ENCODE results near the gene CHSY3.

Gene CHSY3

GRCh38 chr5:130052752-130053151 is 148.5 kb downstream of the CHSY3 start:
- Histone ChIP-seq H3K9ac (ENCODE audit: low read length in 2 of 2) (no peak overlapping the region), H3K4me3 (ENCODE audit: low read length in 2 of 2) (no peak overlapping the region), H3K4me1 (ENCODE audit: control insufficient read depth, insufficient read depth, low read length) (no peaks in the 10 kb centered on the region), H3K27ac (ENCODE audit: low read length) (no peak overlapping the region), H3K27me3 (ENCODE audit: control insufficient read depth in 1 of 2, insufficient read depth in 2 of 2, low read length in 2 of 2) (no peaks in the 10 kb centered on the region), H3K9me3 (ENCODE audit: control insufficient read depth in 2 of 2, low read length in 2 of 2) (no peaks in the 10 kb centered on the region), H3K36me3 (ENCODE audit: control insufficient read depth in 2 of 2, insufficient read depth in 2 of 2, low read length in 2 of 2) (no peaks in the 10 kb centered on the region)

GRCh38 chr5:130055572-130055971 is 151.3 kb downstream of the CHSY3 start:
- Histone ChIP-seq H3K4me3 (ENCODE audit: low read length in 2 of 2) (no peak overlapping the region), H3K36me3 (ENCODE audit: control insufficient read depth in 2 of 2, insufficient read depth in 2 of 2, low read length in 2 of 2) (no peaks in the 10 kb centered on the region), H3K4me1 (ENCODE audit: control insufficient read depth, insufficient read depth, low read length) (no peaks in the 10 kb centered on the region), H3K9me3 (ENCODE audit: control insufficient read depth in 2 of 2, low read length in 2 of 2) (no peaks in the 10 kb centered on the region), H3K9ac (ENCODE audit: low read length in 2 of 2) (no peak overlapping the region), H3K27me3 (ENCODE audit: control insufficient read depth in 1 of 2, insufficient read depth in 2 of 2, low read length in 2 of 2) (no peaks in the 10 kb centered on the region), H3K27ac (ENCODE audit: low read length) (no peak overlapping the region)

GRCh38 chr5:130061746-130062145 is 157.5 kb downstream of the CHSY3 start:
- Histone ChIP-seq H3K27ac (ENCODE audit: low read length) (no peak overlapping the region), H3K9ac (ENCODE audit: low read length in 2 of 2) (no peak overlapping the region), H3K9me3 (ENCODE audit: control insufficient read depth in 2 of 2, low read length in 2 of 2) (no peaks in the 10 kb centered on the region), H3K27me3 (ENCODE audit: control insufficient read depth in 1 of 2, insufficient read depth in 2 of 2, low read length in 2 of 2) (no peaks in the 10 kb centered on the region), H3K36me3 (ENCODE audit: control insufficient read depth in 2 of 2, insufficient read depth in 2 of 2, low read length in 2 of 2) (no peaks in the 10 kb centered on the region), H3K4me3 (ENCODE audit: low read length in 2 of 2) (no peak overlapping the region), H3K4me1 (ENCODE audit: control insufficient read depth, insufficient read depth, low read length) (no peaks in the 10 kb centered on the region)

- Histone ChIP-seq H3K9me3 (ENCODE audit: control insufficient read depth in 2 of 2, low read length in 2 of 2) (no peaks in the 10 kb centered on the region), H3K36me3 (ENCODE audit: control insufficient read depth in 2 of 2, insufficient read depth in 2 of 2, low read length in 2 of 2) (no peaks in the 10 kb centered on the region), H3K9ac (ENCODE audit: low read length in 2 of 2) (no peak overlapping the region), H3K27me3 (ENCODE audit: control insufficient read depth in 1 of 2, insufficient read depth in 2 of 2, low read length in 2 of 2) (no peaks in the 10 kb centered on the region), H3K4me1 (ENCODE audit: control insufficient read depth, insufficient read depth, low read length) (no peaks in the 10 kb centered on the region), H3K4me3 (ENCODE audit: low read length in 2 of 2) (no peak overlapping the region), H3K27ac (ENCODE audit: low read length) (no peak overlapping the region)
These were observed 159.3 kb downstream of the CHSY3 start for GRCh38 chr5:130063603-130064002.

- H3K27ac ChIP-seq (ENCODE audit: low read length): no peak overlapping the region
- H3K9me3 ChIP-seq (ENCODE audit: control insufficient read depth in 2 of 2, low read length in 2 of 2): no peaks in the 10 kb centered on the region
- H3K4me1 ChIP-seq (ENCODE audit: control insufficient read depth, insufficient read depth, low read length): no peaks in the 10 kb centered on the region
- no peaks in the 10 kb centered on the region for H3K27me3 ChIP-seq (ENCODE audit: control insufficient read depth in 1 of 2, insufficient read depth in 2 of 2, low read length in 2 of 2)
- H3K9ac ChIP-seq (ENCODE audit: low read length in 2 of 2): no peak overlapping the region
- H3K4me3 ChIP-seq (ENCODE audit: low read length in 2 of 2): no peak overlapping the region
- H3K36me3 ChIP-seq (ENCODE audit: control insufficient read depth in 2 of 2, insufficient read depth in 2 of 2, low read length in 2 of 2): no peaks in the 10 kb centered on the region
These were observed 160.2 kb downstream of the CHSY3 start for GRCh38 chr5:130064484-130064883.

- H3K4me3 ChIP-seq (ENCODE audit: low read length in 2 of 2): no peak overlapping the region
- no peaks in the 10 kb centered on the region for H3K36me3 ChIP-seq (ENCODE audit: control insufficient read depth in 2 of 2, insufficient read depth in 2 of 2, low read length in 2 of 2)
- H3K9me3 ChIP-seq (ENCODE audit: control insufficient read depth in 2 of 2, low read length in 2 of 2): no peaks in the 10 kb centered on the region
- H3K4me1 ChIP-seq (ENCODE audit: control insufficient read depth, insufficient read depth, low read length): no peaks in the 10 kb centered on the region
- H3K9ac ChIP-seq (ENCODE audit: low read length in 2 of 2): no peak overlapping the region
- no peak overlapping the region for H3K27ac ChIP-seq (ENCODE audit: low read length)
- H3K27me3 ChIP-seq (ENCODE audit: control insufficient read depth in 1 of 2, insufficient read depth in 2 of 2, low read length in 2 of 2): no peaks in the 10 kb centered on the region
These were observed 161.4 kb downstream of the CHSY3 start for GRCh38 chr5:130065617-130066016.

GRCh38 chr5:130066644-130067043 is 162.4 kb downstream of the CHSY3 start:
- Histone ChIP-seq H3K4me1 (ENCODE audit: control insufficient read depth, insufficient read depth, low read length) (no peaks in the 10 kb centered on the region), H3K27ac (ENCODE audit: low read length) (peak overlapping the region; percentile 18), H3K36me3 (ENCODE audit: control insufficient read depth in 2 of 2, insufficient read depth in 2 of 2, low read length in 2 of 2) (no peaks in the 10 kb centered on the region), H3K9me3 (ENCODE audit: control insufficient read depth in 2 of 2, low read length in 2 of 2) (no peaks in the 10 kb centered on the region), H3K4me3 (ENCODE audit: low read length in 2 of 2) (no peak overlapping the region), H3K27me3 (ENCODE audit: control insufficient read depth in 1 of 2, insufficient read depth in 2 of 2, low read length in 2 of 2) (no peaks in the 10 kb centered on the region), H3K9ac (ENCODE audit: low read length in 2 of 2) (no peak overlapping the region)

- Histone ChIP-seq H3K27ac (ENCODE audit: low read length) (peak overlapping the region; percentile 18), H3K36me3 (ENCODE audit: control insufficient read depth in 2 of 2, insufficient read depth in 2 of 2, low read length in 2 of 2) (no peaks in the 10 kb centered on the region), H3K9ac (ENCODE audit: low read length in 2 of 2) (no peak overlapping the region), H3K27me3 (ENCODE audit: control insufficient read depth in 1 of 2, insufficient read depth in 2 of 2, low read length in 2 of 2) (no peaks in the 10 kb centered on the region), H3K4me1 (ENCODE audit: control insufficient read depth, insufficient read depth, low read length) (no peaks in the 10 kb centered on the region), H3K9me3 (ENCODE audit: control insufficient read depth in 2 of 2, low read length in 2 of 2) (no peaks in the 10 kb centered on the region), H3K4me3 (ENCODE audit: low read length in 2 of 2) (no peak overlapping the region)
These were observed 163.1 kb downstream of the CHSY3 start for GRCh38 chr5:130067364-130067763.

- H3K9me3 ChIP-seq (ENCODE audit: control insufficient read depth in 2 of 2, low read length in 2 of 2): no peaks in the 10 kb centered on the region
- H3K4me3 ChIP-seq (ENCODE audit: low read length in 2 of 2): no peak overlapping the region
- H3K27ac ChIP-seq (ENCODE audit: low read length): no peak overlapping the region
- H3K4me1 ChIP-seq (ENCODE audit: control insufficient read depth, insufficient read depth, low read length): no peaks in the 10 kb centered on the region
- H3K36me3 ChIP-seq (ENCODE audit: control insufficient read depth in 2 of 2, insufficient read depth in 2 of 2, low read length in 2 of 2): no peaks in the 10 kb centered on the region
- no peak overlapping the region for H3K9ac ChIP-seq (ENCODE audit: low read length in 2 of 2)
- H3K27me3 ChIP-seq (ENCODE audit: control insufficient read depth in 1 of 2, insufficient read depth in 2 of 2, low read length in 2 of 2): no peaks in the 10 kb centered on the region
These were observed 163.8 kb downstream of the CHSY3 start for GRCh38 chr5:130068101-130068500.

- Histone ChIP-seq H3K27ac (ENCODE audit: low read length) (no peak overlapping the region), H3K4me1 (ENCODE audit: control insufficient read depth, insufficient read depth, low read length) (no peaks in the 10 kb centered on the region), H3K4me3 (ENCODE audit: low read length in 2 of 2) (no peak overlapping the region), H3K9me3 (ENCODE audit: control insufficient read depth in 2 of 2, low read length in 2 of 2) (no peaks in the 10 kb centered on the region), H3K36me3 (ENCODE audit: control insufficient read depth in 2 of 2, insufficient read depth in 2 of 2, low read length in 2 of 2) (no peaks in the 10 kb centered on the region), H3K9ac (ENCODE audit: low read length in 2 of 2) (no peak overlapping the region), H3K27me3 (ENCODE audit: control insufficient read depth in 1 of 2, insufficient read depth in 2 of 2, low read length in 2 of 2) (no peaks in the 10 kb centered on the region)
These were observed 164.7 kb downstream of the CHSY3 start for GRCh38 chr5:130068988-130069387.

- H3K9ac ChIP-seq (ENCODE audit: low read length in 2 of 2): no peak overlapping the region
- H3K27ac ChIP-seq (ENCODE audit: low read length): no peak overlapping the region
- no peaks in the 10 kb centered on the region for H3K36me3 ChIP-seq (ENCODE audit: control insufficient read depth in 2 of 2, insufficient read depth in 2 of 2, low read length in 2 of 2)
- H3K4me3 ChIP-seq (ENCODE audit: low read length in 2 of 2): no peak overlapping the region
- no peaks in the 10 kb centered on the region for H3K4me1 ChIP-seq (ENCODE audit: control insufficient read depth, insufficient read depth, low read length)
- no peaks in the 10 kb centered on the region for H3K9me3 ChIP-seq (ENCODE audit: control insufficient read depth in 2 of 2, low read length in 2 of 2)
- no peaks in the 10 kb centered on the region for H3K27me3 ChIP-seq (ENCODE audit: control insufficient read depth in 1 of 2, insufficient read depth in 2 of 2, low read length in 2 of 2)
These were observed 170.6 kb downstream of the CHSY3 start for GRCh38 chr5:130074820-130075219.

Measured in stomach smooth muscle (tissue), 2 donors.